Activated naive CD8-positive, alpha-beta T cell treated with anti-CD3 and anti-CD28 coated beads for 36 hours (primary cell): ENCODE measurements around the gene MYO1D. TPM values are rescaled to one million over a fixed set of nuclear protein-coding genes. Genes with fewer than 3 reads are reported as not detected.
"Not testable (repeated sequence)": the region's sequence is repeated elsewhere in the genome, so short reads cannot be mapped to it uniquely, and the experiment has no call there.

Experiments
- DNase-seq: peaks from one replicate; pipeline ENCODE4 v3.0.0; 2021
- H3K27ac Mint-ChIP-seq: one replicate; pipeline ENCODE4 v1.8.0; 2022; ENCODE audit warnings: mild to moderate bottlenecking, moderate library complexity, mixed read lengths
- H3K27me3 Mint-ChIP-seq: one replicate; pipeline ENCODE4 v1.8.0; 2022; ENCODE audit warnings: mild to moderate bottlenecking, mixed read lengths
- H3K36me3 Mint-ChIP-seq: one replicate; pipeline ENCODE4 v1.8.0; 2021; ENCODE audit warnings: mild to moderate bottlenecking, mixed read lengths
- H3K4me1 Mint-ChIP-seq: one replicate; pipeline ENCODE4 v1.8.0; 2021; ENCODE audit warnings: mixed read lengths
- H3K4me3 Mint-ChIP-seq: one replicate; pipeline ENCODE4 v1.8.0; 2022; ENCODE audit warnings: mild to moderate bottlenecking, moderate library complexity, mixed read lengths
- H3K9me3 Mint-ChIP-seq: one replicate; pipeline ENCODE4 v1.8.0; 2022; ENCODE audit warnings: mixed read lengths
- total RNA-seq, 2 experiments: library from RNA; stranded (reverse); gene quantifications; one replicate each; pipeline ENCODE4 v1.2.3, GENCODE V29; 2021

Gene MYO1D
- total RNA-seq, 2 experiments from 2014 or later: 7.0 to 7.8 TPM

DNA sequence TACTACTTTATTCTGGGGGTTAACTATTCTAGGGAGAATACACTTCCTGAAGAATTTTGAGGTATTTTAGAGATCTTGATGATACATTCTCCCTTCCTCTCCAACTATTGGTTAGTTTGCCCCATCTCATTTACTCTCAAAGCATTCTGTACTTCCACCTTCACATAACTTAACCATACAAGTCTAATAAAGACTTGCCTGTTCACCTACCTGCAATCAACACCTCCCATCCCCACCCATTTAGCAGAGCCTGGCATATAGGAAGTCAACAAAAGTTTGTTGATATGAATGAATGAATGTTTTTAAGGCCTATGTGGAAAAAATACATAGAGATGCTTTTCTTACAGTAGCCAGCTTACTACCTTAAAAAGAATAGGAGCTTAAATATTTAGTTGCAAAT, 50.8 kb downstream of the MYO1D start:
- H3K27me3 Mint-ChIP-seq: peaks cover 38% of the 10 kb centered on the region

GRCh38 chr17:32824334-32824733, 52.6 kb downstream of the MYO1D start:
- H3K4me1 Mint-ChIP-seq: peaks cover 10% of the 10 kb centered on the region
- no peaks in the 10 kb centered on the region for H3K36me3 Mint-ChIP-seq
- H3K4me3 Mint-ChIP-seq: no peak overlapping the region
- DNase-seq: no peak
- H3K27me3 Mint-ChIP-seq: peaks cover 41% of the 10 kb centered on the region
- H3K27ac Mint-ChIP-seq: no peak overlapping the region
- no peaks in the 10 kb centered on the region for H3K9me3 Mint-ChIP-seq

More for the DNA sequence above, 50.8 kb downstream of the MYO1D start:
- DNase-seq: no peak
- peaks cover 15% of the 10 kb centered on the region for H3K4me1 Mint-ChIP-seq
- H3K4me3 Mint-ChIP-seq: no peak overlapping the region
- no peaks in the 10 kb centered on the region for H3K9me3 Mint-ChIP-seq
- H3K36me3 Mint-ChIP-seq: no peaks in the 10 kb centered on the region
- H3K27ac Mint-ChIP-seq: no peak overlapping the region

DNA sequence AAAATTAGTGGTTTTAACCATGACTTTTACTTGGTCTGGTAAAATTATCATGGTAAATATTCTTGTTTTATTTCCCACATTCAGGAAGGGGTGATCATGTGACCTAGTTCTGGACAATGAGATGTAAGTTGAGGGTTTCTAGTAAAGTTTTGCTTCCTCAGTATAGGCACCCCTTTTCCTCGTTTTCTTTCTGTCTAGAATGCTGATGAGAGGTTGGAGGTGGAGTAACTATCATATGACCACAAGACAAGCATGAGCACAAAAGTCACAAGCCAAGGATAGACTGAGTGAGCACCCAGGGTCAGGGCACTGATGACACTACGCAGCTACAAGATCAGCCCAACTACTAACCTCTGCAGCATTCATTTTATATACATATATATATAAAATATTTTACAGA, 53.9 kb downstream of the MYO1D start:
- Mint-ChIP-seq H3K36me3 (no peaks in the 10 kb centered on the region), H3K9me3 (no peaks in the 10 kb centered on the region), H3K4me3 (no peak overlapping the region), H3K4me1 (peaks cover 3% of the 10 kb centered on the region), H3K27me3 (peaks cover 34% of the 10 kb centered on the region), H3K27ac (no peak overlapping the region)
- no peak for DNase-seq

- not testable (repeated sequence) for H3K9me3 Mint-ChIP-seq, H3K27ac Mint-ChIP-seq, H3K4me3 Mint-ChIP-seq, H3K4me1 Mint-ChIP-seq, H3K36me3 Mint-ChIP-seq
- peak; percentile 30 for DNase-seq
- peaks cover 29% of the 10 kb centered on the region for H3K27me3 Mint-ChIP-seq
These were observed 54.7 kb downstream of the MYO1D start for GRCh38 chr17:32821987-32822934.

DNA sequence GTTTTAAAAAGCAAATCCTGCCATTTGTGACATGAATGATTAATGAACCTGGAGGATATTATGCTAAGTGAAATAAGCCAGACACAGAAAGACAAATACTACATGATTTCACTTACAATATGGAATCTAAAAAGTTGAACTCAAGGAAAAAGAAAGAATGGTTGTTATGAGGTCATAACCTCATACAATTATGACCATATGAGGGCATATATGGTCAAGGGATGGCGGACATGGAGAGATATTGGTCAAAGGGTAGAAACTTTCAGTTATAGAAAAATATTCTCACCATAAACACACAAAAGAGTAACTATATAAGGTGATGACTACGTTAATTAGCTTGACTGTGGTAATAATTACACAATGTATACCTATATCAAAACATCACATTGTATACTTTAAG, 56.5 kb downstream of the MYO1D start:
- Mint-ChIP-seq H3K27ac (no peak overlapping the region), H3K4me1 (peaks cover 3% of the 10 kb centered on the region), H3K9me3 (no peaks in the 10 kb centered on the region), H3K36me3 (no peaks in the 10 kb centered on the region), H3K27me3 (peaks cover 25% of the 10 kb centered on the region), H3K4me3 (no peak overlapping the region)
- DNase-seq: no peak

DNA sequence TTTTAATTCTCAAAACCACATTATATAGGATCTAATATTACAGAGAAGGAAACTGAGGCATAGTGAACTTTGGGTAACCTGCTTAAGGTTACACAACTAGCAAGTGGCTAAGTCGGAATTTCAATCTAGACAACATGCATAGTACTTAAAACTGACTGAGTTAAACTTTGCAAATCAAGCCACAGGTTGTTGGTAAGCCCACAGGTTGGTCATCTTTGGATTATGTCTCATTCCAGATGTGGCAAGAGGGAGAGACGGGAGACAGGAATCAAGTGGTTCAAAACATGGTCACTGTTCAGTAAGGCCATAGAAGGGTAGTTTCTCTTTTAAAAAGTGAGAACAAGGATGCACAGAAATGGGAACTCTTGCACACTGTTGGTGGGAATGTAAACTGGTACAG, 57.1 kb downstream of the MYO1D start:
- DNase-seq: no peak

GRCh38 chr17:32819035-32819434, 57.9 kb downstream of the MYO1D start:
- Mint-ChIP-seq H3K27me3 (peaks cover 17% of the 10 kb centered on the region), H3K27ac (no peak overlapping the region), H3K9me3 (no peaks in the 10 kb centered on the region), H3K4me1 (peaks cover 8% of the 10 kb centered on the region), H3K36me3 (no peaks in the 10 kb centered on the region), H3K4me3 (no peak overlapping the region)
- DNase-seq: no peak

More for the DNA sequence above, 57.1 kb downstream of the MYO1D start:
- Mint-ChIP-seq H3K9me3 (no peaks in the 10 kb centered on the region), H3K4me3 (no peak overlapping the region), H3K27me3 (peaks cover 22% of the 10 kb centered on the region), H3K27ac (no peak overlapping the region), H3K36me3 (no peaks in the 10 kb centered on the region), H3K4me1 (peaks cover 5% of the 10 kb centered on the region)

- no peaks in the 10 kb centered on the region for H3K9me3 Mint-ChIP-seq
- H3K27me3 Mint-ChIP-seq: peaks cover 3% of the 10 kb centered on the region
- DNase-seq: no peak
- no peak overlapping the region for H3K27ac Mint-ChIP-seq
- H3K4me3 Mint-ChIP-seq: no peak overlapping the region
- H3K36me3 Mint-ChIP-seq: no peaks in the 10 kb centered on the region
- H3K4me1 Mint-ChIP-seq: peaks cover 5% of the 10 kb centered on the region
These were observed 61.5 kb downstream of the MYO1D start for GRCh38 chr17:32815460-32815859.

- DNase-seq: no peak
- H3K4me1 Mint-ChIP-seq: peaks cover 8% of the 10 kb centered on the region
- H3K4me3 Mint-ChIP-seq: no peak overlapping the region
- no peaks in the 10 kb centered on the region for H3K36me3 Mint-ChIP-seq
- peaks cover 2% of the 10 kb centered on the region for H3K27me3 Mint-ChIP-seq
- no peaks in the 10 kb centered on the region for H3K9me3 Mint-ChIP-seq
- H3K27ac Mint-ChIP-seq: no peak overlapping the region
These were observed 62.1 kb downstream of the MYO1D start for GRCh38 chr17:32814836-32815235.

GRCh38 chr17:32813021-32813420, 63.9 kb downstream of the MYO1D start:
- H3K27ac Mint-ChIP-seq: no peak overlapping the region
- H3K4me3 Mint-ChIP-seq: no peak overlapping the region
- H3K27me3 Mint-ChIP-seq: no peaks in the 10 kb centered on the region
- DNase-seq: no peak
- no peaks in the 10 kb centered on the region for H3K36me3 Mint-ChIP-seq
- no peaks in the 10 kb centered on the region for H3K9me3 Mint-ChIP-seq
- peaks cover 9% of the 10 kb centered on the region for H3K4me1 Mint-ChIP-seq

DNA sequence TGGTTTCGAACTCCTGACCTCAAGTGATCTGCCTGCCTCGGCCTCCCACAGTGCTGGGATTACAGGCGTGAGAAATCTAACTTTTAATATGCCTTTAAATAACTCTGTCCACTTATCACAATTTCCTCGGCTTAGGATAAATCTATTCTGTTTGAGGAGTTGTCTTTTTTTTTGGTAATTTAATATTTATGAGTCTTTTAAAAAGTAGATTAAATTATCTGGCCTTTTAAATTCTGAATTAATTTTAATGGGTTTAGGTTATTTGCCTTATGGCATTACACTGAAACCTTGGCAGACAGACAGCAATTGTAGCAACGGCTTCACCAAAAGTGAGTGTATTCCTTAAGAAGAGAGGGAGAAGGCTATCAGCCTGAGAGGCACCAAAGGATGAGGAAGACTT, 66.2 kb downstream of the MYO1D start:
- Mint-ChIP-seq H3K4me1 (peaks cover 12% of the 10 kb centered on the region), H3K9me3 (no peaks in the 10 kb centered on the region), H3K4me3 (no peak overlapping the region), H3K36me3 (no peaks in the 10 kb centered on the region), H3K27me3 (no peaks in the 10 kb centered on the region), H3K27ac (no peak overlapping the region)
- DNase-seq: no peak

GRCh38 chr17:32807577-32807976, 69.3 kb downstream of the MYO1D start:
- H3K36me3 Mint-ChIP-seq: no peaks in the 10 kb centered on the region
- no peak for DNase-seq
- no peak overlapping the region for H3K27ac Mint-ChIP-seq
- no peaks in the 10 kb centered on the region for H3K9me3 Mint-ChIP-seq
- no peaks in the 10 kb centered on the region for H3K27me3 Mint-ChIP-seq
- H3K4me3 Mint-ChIP-seq: no peak overlapping the region
- H3K4me1 Mint-ChIP-seq: peaks cover 7% of the 10 kb centered on the region

GRCh38 chr17:32806646-32807045, 70.3 kb downstream of the MYO1D start:
- Mint-ChIP-seq H3K4me3 (no peak overlapping the region), H3K27me3 (no peaks in the 10 kb centered on the region), H3K4me1 (peaks cover 7% of the 10 kb centered on the region), H3K36me3 (no peaks in the 10 kb centered on the region), H3K9me3 (no peaks in the 10 kb centered on the region), H3K27ac (no peak overlapping the region)
- no peak for DNase-seq

- Mint-ChIP-seq H3K36me3 (no peaks in the 10 kb centered on the region), H3K27ac (no peak overlapping the region), H3K4me3 (no peak overlapping the region), H3K4me1 (peaks cover 7% of the 10 kb centered on the region), H3K27me3 (peaks cover 2% of the 10 kb centered on the region), H3K9me3 (no peaks in the 10 kb centered on the region)
- DNase-seq: no peak
These were observed 71.6 kb downstream of the MYO1D start for GRCh38 chr17:32805029-32805976.

DNA sequence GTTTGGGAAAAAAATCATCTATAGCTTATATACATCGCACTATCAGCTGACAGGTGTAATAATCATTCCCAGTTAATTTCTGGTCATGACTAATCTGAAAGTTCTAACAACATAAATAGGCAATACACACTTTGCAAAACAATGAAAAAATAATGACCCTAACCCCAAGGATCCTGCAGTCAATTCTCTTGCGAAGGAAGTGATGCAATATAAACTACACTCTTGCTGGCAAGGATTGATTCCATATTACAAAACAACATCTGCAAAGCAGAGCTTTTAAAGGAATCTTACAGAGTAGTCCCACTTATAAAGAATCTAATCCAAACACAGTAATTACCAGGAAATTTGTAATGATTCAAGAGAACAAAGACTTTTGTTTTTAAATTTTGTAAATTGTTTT, 73.4 kb downstream of the MYO1D start:
- H3K4me3 Mint-ChIP-seq: no peak overlapping the region
- H3K9me3 Mint-ChIP-seq: no peaks in the 10 kb centered on the region
- no peak overlapping the region for H3K27ac Mint-ChIP-seq
- peaks cover 3% of the 10 kb centered on the region for H3K4me1 Mint-ChIP-seq
- no peak for DNase-seq
- no peaks in the 10 kb centered on the region for H3K36me3 Mint-ChIP-seq
- H3K27me3 Mint-ChIP-seq: peaks cover 15% of the 10 kb centered on the region
